Neural cell (in vitro differentiated cells): ENCODE measurements around the gene RAP1B. TPM values are rescaled to one million over a fixed set of nuclear protein-coding genes. Genes with fewer than 3 reads are reported as not detected.

Source experiments
- H2AFZ ChIP-seq: fragments of 200-600, 300-800 bp; sonication (generic), shearing (Covaris generic); 2 replicates; pipeline ENCODE4 v1.6.0; 2014; ENCODE audit warnings: low read depth, mild to moderate bottlenecking, antibody characterized with exemption, low read length, moderate library complexity
- H3F3A ChIP-seq: fragments of 200-600 bp; shearing (Covaris generic); 2 replicates; pipeline ENCODE4 v1.6.1; 2016; ENCODE audit warnings: mild to moderate bottlenecking, moderate library complexity, mixed read lengths, antibody characterized with exemption, low read length; ENCODE audit not compliant: insufficient read depth, poor library complexity, severe bottlenecking
- H3K27ac ChIP-seq: fragments of 200-600, 300-800 bp; sonication (generic), shearing (Covaris generic); 2 replicates; pipeline ENCODE4 v1.5.1; 2014; ENCODE audit warnings: mild to moderate bottlenecking, low read length, moderate library complexity
- H3K27me3 ChIP-seq: fragments of 300-800, 200-600 bp; sonication (generic), shearing (Covaris generic); 2 replicates; pipeline ENCODE4 v1.6.0; 2014; ENCODE audit warnings: mild to moderate bottlenecking, low read depth, low read length, moderate library complexity; ENCODE audit not compliant: insufficient read depth
- H3K36me3 ChIP-seq: fragments of 300-800, 200-600 bp; sonication (generic), shearing (Covaris generic); 2 replicates; pipeline ENCODE4 v1.5.1; 2014; ENCODE audit warnings: mild to moderate bottlenecking, antibody characterized with exemption, low read length, moderate library complexity; ENCODE audit not compliant: insufficient read depth
- H3K4me2 ChIP-seq: fragments of 300-800, 200-600 bp; sonication (generic), shearing (Covaris generic); 2 replicates; pipeline ENCODE4 v1.6.0; 2014; ENCODE audit warnings: mild to moderate bottlenecking, low read length
- H3K4me3 ChIP-seq: fragments of 300-800, 200-600 bp; sonication (generic), shearing (Covaris generic); 2 replicates; pipeline ENCODE4 v1.5.1; 2014; ENCODE audit warnings: mild to moderate bottlenecking, low read length, moderate library complexity
- H3K79me2 ChIP-seq: fragments of 200-600 bp; shearing (Covaris generic); replicated peaks from 2 replicates; pipeline ENCODE4 v1.6.0; 2014; ENCODE audit warnings: mild to moderate bottlenecking, low read length, moderate library complexity; ENCODE audit not compliant: insufficient read depth
- H3K9ac ChIP-seq: fragments of 300-800, 200-600 bp; sonication (generic), shearing (Covaris generic); 2 replicates; pipeline ENCODE4 v1.6.1; 2016; ENCODE audit warnings: mild to moderate bottlenecking, low read length, mixed read lengths
- H3K9me2 ChIP-seq: fragments of 200-600 bp; shearing (Covaris generic); 2 replicates; pipeline ENCODE4 v1.6.1; 2016; ENCODE audit warnings: mild to moderate bottlenecking, low read length, mixed read lengths; ENCODE audit not compliant: insufficient read depth
- H3K9me3 ChIP-seq: fragments of 200-600, 300-800 bp; sonication (generic), shearing (Covaris generic); 2 replicates; pipeline ENCODE4 v1.6.1; 2016; ENCODE audit warnings: mild to moderate bottlenecking, mixed run types, low read length, moderate library complexity, mixed read lengths
- H4K20me1 ChIP-seq: fragments of 200-600 bp; shearing (Covaris generic); 2 replicates; pipeline ENCODE4 v1.6.1; 2016; ENCODE audit warnings: mild to moderate bottlenecking, mixed run types; ENCODE audit not compliant: insufficient read depth
- EP300 ChIP-seq: fragments of 450-650 bp; conservative IDR thresholded peaks from 2 replicates; pipeline ENCODE4 v1.6.1; 2014; ENCODE audit warnings: antibody characterized with exemption, mild to moderate bottlenecking, moderate library complexity; ENCODE audit not compliant: poor library complexity, severe bottlenecking
- EZH2 ChIP-seq: fragments of 200-600, 300-800 bp; shearing (Covaris generic), sonication (generic); IDR thresholded peaks from 2 replicates; pipeline ENCODE4 v1.6.1; 2014; ENCODE audit warnings: antibody characterized with exemption, low read length, borderline replicate concordance, mild to moderate bottlenecking; ENCODE audit not compliant: insufficient read depth, poor library complexity, severe bottlenecking
- MXI1 ChIP-seq: fragments of 450-650 bp; conservative IDR thresholded peaks from 2 replicates; pipeline ENCODE4 v1.6.1; 2014; ENCODE audit warnings: antibody characterized with exemption, mild to moderate bottlenecking; ENCODE audit not compliant: poor library complexity, severe bottlenecking
- POLR2AphosphoS5 ChIP-seq: IDR thresholded peaks from 2 replicates; pipeline ENCODE4 v1.6.1; 2012
- RAD21 ChIP-seq: fragments of 450-650 bp; conservative IDR thresholded peaks from 2 replicates; pipeline ENCODE4 v1.6.1; 2014; ENCODE audit warnings: antibody characterized with exemption, mild to moderate bottlenecking, moderate library complexity
- SMC3 ChIP-seq: fragments of 450-650 bp; conservative IDR thresholded peaks from 2 replicates; pipeline ENCODE4 v1.6.1; 2014; ENCODE audit warnings: antibody characterized with exemption, mild to moderate bottlenecking, moderate library complexity; ENCODE audit not compliant: poor library complexity
- TAF1 ChIP-seq: IDR thresholded peaks from 2 replicates; pipeline ENCODE4 v1.6.1; 2012; ENCODE audit warnings: low read depth
- polyA plus RNA-seq: library from polyadenylated mRNA; depleted of rRNA; stranded (reverse); fragments of >200 nt; gene quantifications from 2 replicates; pipeline ENCODE4 v1.2.3, GENCODE V29; 2014
- TF ChIP-seq, protein P1 (sequence below): fragments of 450-650 bp; IDR thresholded peaks from 2 replicates; pipeline ENCODE4 v1.5.1; 2014; ENCODE audit warnings: antibody characterized with exemption, mild to moderate bottlenecking, moderate library complexity; ENCODE audit not compliant: poor library complexity, severe bottlenecking
- TF ChIP-seq, protein P2 (sequence below): IDR thresholded peaks from 2 replicates; pipeline ENCODE4 v1.6.1; 2012; ENCODE audit warnings: borderline replicate concordance

The RAP1B gene
- polyA plus RNA-seq, 1 donor from 2014 or later = 209 TPM

DNA sequence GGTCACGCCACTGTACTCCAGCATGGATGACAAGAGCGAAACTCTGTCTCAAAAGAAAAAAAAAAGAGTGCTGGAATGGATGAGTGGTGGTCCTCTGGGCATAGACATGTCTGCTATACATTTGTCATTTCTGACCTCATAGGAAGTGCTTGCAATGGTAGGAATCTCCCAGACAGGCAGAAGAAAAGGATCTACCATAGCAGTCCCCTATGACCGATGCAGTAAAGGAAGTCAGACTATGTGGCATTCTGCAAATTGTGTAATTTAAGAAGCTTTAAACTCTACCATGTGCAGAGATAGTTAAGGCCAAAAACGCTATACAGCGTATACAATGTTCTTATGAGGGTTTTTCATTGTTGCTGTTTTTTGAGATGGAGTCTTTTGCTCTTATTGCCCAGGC, 24.7 kb upstream of the RAP1B start:
- Histone ChIP-seq H3K27me3 (no peaks in the 10 kb centered on the region), H2AFZ (no peak overlapping the region), H3K36me3 (no peaks in the 10 kb centered on the region), H3K9ac (no peak overlapping the region), H3K4me2 (no peak overlapping the region), H3K9me2 (no peaks in the 10 kb centered on the region), H3F3A (no peaks in the 10 kb centered on the region), H3K4me3 (no peak overlapping the region), H3K9me3 (no peaks in the 10 kb centered on the region), H3K27ac (no peak overlapping the region), H3K79me2 (no peaks in the 10 kb centered on the region), H4K20me1 (no peaks in the 10 kb centered on the region)
- TF ChIP-seq EZH2 (no peak), SMC3 (no peak), MXI1 (no peak), TAF1 (no peak), EP300 (no peak), POLR2AphosphoS5 (no peak), RAD21 (no peak)
- TF ChIP-seq, protein P1, sequence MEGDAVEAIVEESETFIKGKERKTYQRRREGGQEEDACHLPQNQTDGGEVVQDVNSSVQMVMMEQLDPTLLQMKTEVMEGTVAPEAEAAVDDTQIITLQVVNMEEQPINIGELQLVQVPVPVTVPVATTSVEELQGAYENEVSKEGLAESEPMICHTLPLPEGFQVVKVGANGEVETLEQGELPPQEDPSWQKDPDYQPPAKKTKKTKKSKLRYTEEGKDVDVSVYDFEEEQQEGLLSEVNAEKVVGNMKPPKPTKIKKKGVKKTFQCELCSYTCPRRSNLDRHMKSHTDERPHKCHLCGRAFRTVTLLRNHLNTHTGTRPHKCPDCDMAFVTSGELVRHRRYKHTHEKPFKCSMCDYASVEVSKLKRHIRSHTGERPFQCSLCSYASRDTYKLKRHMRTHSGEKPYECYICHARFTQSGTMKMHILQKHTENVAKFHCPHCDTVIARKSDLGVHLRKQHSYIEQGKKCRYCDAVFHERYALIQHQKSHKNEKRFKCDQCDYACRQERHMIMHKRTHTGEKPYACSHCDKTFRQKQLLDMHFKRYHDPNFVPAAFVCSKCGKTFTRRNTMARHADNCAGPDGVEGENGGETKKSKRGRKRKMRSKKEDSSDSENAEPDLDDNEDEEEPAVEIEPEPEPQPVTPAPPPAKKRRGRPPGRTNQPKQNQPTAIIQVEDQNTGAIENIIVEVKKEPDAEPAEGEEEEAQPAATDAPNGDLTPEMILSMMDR = no peak
- TF ChIP-seq, protein P2, sequence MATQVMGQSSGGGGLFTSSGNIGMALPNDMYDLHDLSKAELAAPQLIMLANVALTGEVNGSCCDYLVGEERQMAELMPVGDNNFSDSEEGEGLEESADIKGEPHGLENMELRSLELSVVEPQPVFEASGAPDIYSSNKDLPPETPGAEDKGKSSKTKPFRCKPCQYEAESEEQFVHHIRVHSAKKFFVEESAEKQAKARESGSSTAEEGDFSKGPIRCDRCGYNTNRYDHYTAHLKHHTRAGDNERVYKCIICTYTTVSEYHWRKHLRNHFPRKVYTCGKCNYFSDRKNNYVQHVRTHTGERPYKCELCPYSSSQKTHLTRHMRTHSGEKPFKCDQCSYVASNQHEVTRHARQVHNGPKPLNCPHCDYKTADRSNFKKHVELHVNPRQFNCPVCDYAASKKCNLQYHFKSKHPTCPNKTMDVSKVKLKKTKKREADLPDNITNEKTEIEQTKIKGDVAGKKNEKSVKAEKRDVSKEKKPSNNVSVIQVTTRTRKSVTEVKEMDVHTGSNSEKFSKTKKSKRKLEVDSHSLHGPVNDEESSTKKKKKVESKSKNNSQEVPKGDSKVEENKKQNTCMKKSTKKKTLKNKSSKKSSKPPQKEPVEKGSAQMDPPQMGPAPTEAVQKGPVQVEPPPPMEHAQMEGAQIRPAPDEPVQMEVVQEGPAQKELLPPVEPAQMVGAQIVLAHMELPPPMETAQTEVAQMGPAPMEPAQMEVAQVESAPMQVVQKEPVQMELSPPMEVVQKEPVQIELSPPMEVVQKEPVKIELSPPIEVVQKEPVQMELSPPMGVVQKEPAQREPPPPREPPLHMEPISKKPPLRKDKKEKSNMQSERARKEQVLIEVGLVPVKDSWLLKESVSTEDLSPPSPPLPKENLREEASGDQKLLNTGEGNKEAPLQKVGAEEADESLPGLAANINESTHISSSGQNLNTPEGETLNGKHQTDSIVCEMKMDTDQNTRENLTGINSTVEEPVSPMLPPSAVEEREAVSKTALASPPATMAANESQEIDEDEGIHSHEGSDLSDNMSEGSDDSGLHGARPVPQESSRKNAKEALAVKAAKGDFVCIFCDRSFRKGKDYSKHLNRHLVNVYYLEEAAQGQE = no peak

DNA sequence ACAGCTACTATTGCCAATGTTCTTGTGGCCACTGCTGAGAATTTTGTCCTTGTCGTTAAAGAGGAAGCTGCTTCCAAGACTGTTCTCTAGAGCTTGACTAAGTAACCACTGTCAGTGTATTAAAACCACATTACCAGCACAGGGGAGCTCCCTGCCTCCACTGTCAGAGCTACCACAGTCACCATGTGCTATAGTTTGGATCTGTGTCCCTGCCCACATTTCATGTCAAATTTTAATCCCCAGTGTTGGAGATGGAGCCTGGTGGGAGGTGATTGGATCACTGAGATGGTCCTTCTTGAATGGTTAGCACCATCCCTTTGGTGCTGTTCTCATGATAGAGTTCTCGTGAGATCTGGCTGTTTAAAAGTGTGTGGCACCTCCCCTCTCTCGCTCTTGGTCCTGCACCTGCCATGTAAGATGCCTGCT, 23.2 kb upstream of the RAP1B start:
- H3K27ac ChIP-seq = no peak overlapping the region
- H3K36me3 ChIP-seq = no peaks in the 10 kb centered on the region
- H3F3A ChIP-seq = no peaks in the 10 kb centered on the region
- H3K9ac ChIP-seq = no peak overlapping the region
- H3K9me2 ChIP-seq = no peaks in the 10 kb centered on the region
- no peaks in the 10 kb centered on the region for H4K20me1 ChIP-seq
- H2AFZ ChIP-seq = no peak overlapping the region
- H3K9me3 ChIP-seq = no peaks in the 10 kb centered on the region
- no peak overlapping the region for H3K4me3 ChIP-seq
- H3K4me2 ChIP-seq = no peak overlapping the region
- no peaks in the 10 kb centered on the region for H3K27me3 ChIP-seq
- H3K79me2 ChIP-seq = no peaks in the 10 kb centered on the region
- TF ChIP-seq, protein P2 = no peak
- TF ChIP-seq SMC3 (no peak), MXI1 (no peak), RAD21 (no peak), TAF1 (no peak), POLR2AphosphoS5 (no peak), EZH2 (no peak), EP300 (no peak)
- TF ChIP-seq, protein P1 = no peak
